Hepatocyte (in vitro differentiated cells): Measurements from ENCODE around the gene PHIP. TPM values are rescaled to one million over a fixed set of nuclear protein-coding genes. Genes with fewer than 3 reads are reported as not detected.
"Not testable (repeated sequence)": the region's sequence is repeated elsewhere in the genome, so short reads cannot be mapped to it uniquely, and the experiment has no call there.

Source experiments
- DNase-seq: peaks from one replicate; pipeline ENCODE4 v3.0.0-alpha.2; 2016; ENCODE audit warnings: low spot score
- H2AFZ ChIP-seq: fragments of 200-600 bp; sonication (generic); 2 replicates; pipeline ENCODE4 v1.6.0; 2016; ENCODE audit warnings: antibody characterized with exemption, mild to moderate bottlenecking
- H3K27ac ChIP-seq: fragments of 200-600 bp; sonication (generic); 2 replicates; pipeline ENCODE4 v1.5.1; 2016; ENCODE audit warnings: mild to moderate bottlenecking
- H3K27me3 ChIP-seq: fragments of 200-600 bp; sonication (generic); 2 replicates; pipeline ENCODE4 v1.6.1; 2016
- H3K36me3 ChIP-seq: fragments of 200-600 bp; sonication (generic); replicated peaks from 2 replicates; pipeline ENCODE4 v1.5.1; 2016; ENCODE audit warnings: low read depth; ENCODE audit not compliant: insufficient read depth
- H3K4me1 ChIP-seq: fragments of 200-600 bp; sonication (generic); 2 replicates; pipeline ENCODE4 v1.5.1; 2016; ENCODE audit warnings: mild to moderate bottlenecking, moderate library complexity; ENCODE audit not compliant: insufficient read depth
- H3K4me2 ChIP-seq: fragments of 200-600 bp; sonication (generic); 2 replicates; pipeline ENCODE4 v1.6.0; 2016
- H3K4me3 ChIP-seq: fragments of 200-600 bp; sonication (generic); 2 replicates; pipeline ENCODE4 v1.5.1; 2016; ENCODE audit warnings: mild to moderate bottlenecking
- H3K79me2 ChIP-seq: fragments of 200-600 bp; sonication (generic); 2 replicates; pipeline ENCODE4 v1.6.0; 2017; ENCODE audit warnings: mild to moderate bottlenecking
- H3K9me2 ChIP-seq: fragments of 200-600 bp; sonication (generic); replicated peaks from 2 replicates; pipeline ENCODE4 v1.6.0; 2017; ENCODE audit warnings: mild to moderate bottlenecking; ENCODE audit not compliant: insufficient read depth
- H3K9me3 ChIP-seq: fragments of 200-600 bp; sonication (generic); 2 replicates; pipeline ENCODE4 v1.5.1; 2016; ENCODE audit warnings: low read depth, mild to moderate bottlenecking
- H4K20me1 ChIP-seq: fragments of 200-600 bp; sonication (generic); 2 replicates; pipeline ENCODE4 v1.6.0; 2016; ENCODE audit warnings: mild to moderate bottlenecking; ENCODE audit not compliant: insufficient read depth, poor library complexity, severe bottlenecking
- CTCF ChIP-seq: fragments of 200-600 bp; sonication (generic); IDR thresholded peaks from 2 replicates; pipeline ENCODE4 v1.5.1; 2016; ENCODE audit warnings: antibody characterized with exemption, mild to moderate bottlenecking; ENCODE audit not compliant: poor library complexity
- EZH2 ChIP-seq: fragments of 200-600 bp; sonication (generic); IDR thresholded peaks from 2 replicates; pipeline ENCODE4 v1.6.1; 2016; ENCODE audit warnings: antibody characterized with exemption, mild to moderate bottlenecking, borderline replicate concordance
- EZH2phosphoT487 ChIP-seq: fragments of 200-600 bp; sonication (generic); IDR thresholded peaks from one replicate; pipeline ENCODE4 v1.6.1; 2018; ENCODE audit warnings: antibody characterized with exemption, mild to moderate bottlenecking, low read depth, moderate library complexity; ENCODE audit not compliant: unreplicated experiment, severe bottlenecking
- WGBS: methylation state at CpG from one replicate; pipeline ENCODE4 v1.1.6; 2016; ENCODE audit warnings: low lambda C conversion rate; ENCODE audit errors: missing lambda C conversion rate; 5-methylcytosine and 5-hydroxymethylcytosine counted together
- polyA plus RNA-seq: library from polyadenylated mRNA; unstranded; fragments of >200 nt; fragmentation: Nextera tagmentation; extraction: Ambion mirVana; gene quantifications from 2 replicates; pipeline ENCODE4 v1.2.1, GENCODE V29; 2016
- total RNA-seq: library from RNA; depleted of rRNA; stranded (reverse); fragments of >200 nt; gene quantifications from 2 replicates; pipeline ENCODE4 v1.2.3, GENCODE V29; 2014

PHIP gene
- total and polyA plus RNA-seq, 2 experiments from 2014 or later: 15.2 to 44.4 TPM

- no peaks in the 10 kb centered on the region for H4K20me1 ChIP-seq
- H3K9me2 ChIP-seq: no peaks in the 10 kb centered on the region
- H3K27ac ChIP-seq: no peak overlapping the region
- H3K27me3 ChIP-seq: peaks cover 3% of the 10 kb centered on the region
- H3K4me1 ChIP-seq: no peaks in the 10 kb centered on the region
- peak overlapping the region; percentile 63 for H2AFZ ChIP-seq
- DNase-seq: no peak
- H3K4me3 ChIP-seq: no peak overlapping the region
- 92% methylated on average over 10 of the region's 10 CpGs for WGBS
- no peak for TF ChIP-seq EZH2
- TF ChIP-seq CTCF: no peak
- no peak for TF ChIP-seq EZH2phosphoT487
- H3K9me3 ChIP-seq: no peaks in the 10 kb centered on the region
- H3K4me2 ChIP-seq: peak overlapping the region; percentile 98
- no peaks in the 10 kb centered on the region for H3K79me2 ChIP-seq
- H3K36me3 ChIP-seq: no peaks in the 10 kb centered on the region
Measured at GRCh38 chr6:78910010-78910409, 168.0 kb downstream of the PHIP start.

- WGBS: 64% methylated on average over 3 of the region's 3 CpGs
- Histone ChIP-seq H3K36me3 (no peaks in the 10 kb centered on the region), H3K4me2 (no peak overlapping the region), H2AFZ (no peak overlapping the region), H3K79me2 (no peaks in the 10 kb centered on the region), H3K27me3 (peaks cover 3% of the 10 kb centered on the region), H3K9me2 (no peaks in the 10 kb centered on the region), H3K9me3 (no peaks in the 10 kb centered on the region), H3K4me1 (no peaks in the 10 kb centered on the region), H3K27ac (no peak overlapping the region), H3K4me3 (no peak overlapping the region), H4K20me1 (no peaks in the 10 kb centered on the region)
- TF ChIP-seq EZH2 (no peak), EZH2phosphoT487 (no peak), CTCF (no peak)
- DNase-seq: peak; percentile 8
Measured at GRCh38 chr6:78909391-78909790, 168.7 kb downstream of the PHIP start.

- H3K4me2 ChIP-seq: no peak overlapping the region
- peaks cover 3% of the 10 kb centered on the region for H3K27me3 ChIP-seq
- no peak overlapping the region for H2AFZ ChIP-seq
- H4K20me1 ChIP-seq: no peaks in the 10 kb centered on the region
- H3K9me2 ChIP-seq: no peaks in the 10 kb centered on the region
- H3K27ac ChIP-seq: no peak overlapping the region
- no peaks in the 10 kb centered on the region for H3K4me1 ChIP-seq
- no peak for DNase-seq
- H3K36me3 ChIP-seq: no peaks in the 10 kb centered on the region
- no peaks in the 10 kb centered on the region for H3K9me3 ChIP-seq
- WGBS: 94% methylated on average over 2 of the region's 2 CpGs
- no peak overlapping the region for H3K4me3 ChIP-seq
- H3K79me2 ChIP-seq: no peaks in the 10 kb centered on the region
- no peak for TF ChIP-seq EZH2phosphoT487
- no peak for TF ChIP-seq EZH2
- no peak for TF ChIP-seq CTCF
Measured at GRCh38 chr6:78908621-78909020, 169.4 kb downstream of the PHIP start.

GRCh38 chr6:78896227-78896626, 181.8 kb downstream of the PHIP start:
- no peak overlapping the region for H3K27ac ChIP-seq
- TF ChIP-seq EZH2 (no peak), EZH2phosphoT487 (no peak), CTCF (no peak)
- WGBS: 98% methylated on average over 2 of the region's 2 CpGs
- no peaks in the 10 kb centered on the region for H3K4me1 ChIP-seq
- no peaks in the 10 kb centered on the region for H3K27me3 ChIP-seq
- no peaks in the 10 kb centered on the region for H3K36me3 ChIP-seq
- H3K4me2 ChIP-seq: no peak overlapping the region
- no peaks in the 10 kb centered on the region for H4K20me1 ChIP-seq
- H3K4me3 ChIP-seq: no peak overlapping the region
- no peaks in the 10 kb centered on the region for H3K9me2 ChIP-seq
- DNase-seq: no peak
- H3K79me2 ChIP-seq: no peaks in the 10 kb centered on the region
- no peak overlapping the region for H2AFZ ChIP-seq
- H3K9me3 ChIP-seq: no peaks in the 10 kb centered on the region

GRCh38 chr6:78889901-78890300, 188.2 kb downstream of the PHIP start:
- DNase-seq, H4K20me1 ChIP-seq, H2AFZ ChIP-seq, H3K9me2 ChIP-seq, H3K36me3 ChIP-seq, H3K27me3 ChIP-seq, H3K4me3 ChIP-seq, H3K4me2 ChIP-seq, H3K4me1 ChIP-seq, H3K9me3 ChIP-seq, H3K79me2 ChIP-seq, H3K27ac ChIP-seq: not testable (repeated sequence)
- 98% methylated on average over 5 of the region's 5 CpGs for WGBS
